Smooth muscle cell (in vitro differentiated cells): Measurements from ENCODE around the gene CACNA1D. TPM values are rescaled to one million over a fixed set of nuclear protein-coding genes. Genes with fewer than 3 reads are reported as not detected.

Experiments used
- DNase-seq: peaks from one replicate; lab custom pipeline; 2025; ENCODE audit not compliant: unreplicated experiment; lab: John Stamatoyannopoulos, UW
- H2AFZ ChIP-seq: fragments of 200-600 bp; sonication (generic); 2 replicates; pipeline ENCODE4 v1.6.0; 2016; ENCODE audit warnings: antibody characterized with exemption, low read depth, mild to moderate bottlenecking
- H3F3A ChIP-seq: fragments of 200-600 bp; sonication (generic); 2 replicates; pipeline ENCODE4 v1.6.0; 2017; ENCODE audit warnings: antibody characterized with exemption, low read depth
- H3K27ac ChIP-seq: fragments of 200-600 bp; sonication (generic); 2 replicates; pipeline ENCODE4 v1.5.1; 2016; ENCODE audit warnings: low read depth, mild to moderate bottlenecking
- H3K27me3 ChIP-seq: fragments of 200-600 bp; sonication (generic); 2 replicates; pipeline ENCODE4 v1.6.1; 2016; ENCODE audit warnings: low read depth, mild to moderate bottlenecking
- H3K36me3 ChIP-seq: fragments of 200-600 bp; sonication (generic); 2 replicates; pipeline ENCODE4 v1.5.1; 2016; ENCODE audit warnings: low read depth
- H3K4me1 ChIP-seq: fragments of 200-600 bp; sonication (generic); 2 replicates; pipeline ENCODE4 v1.5.1; 2016; ENCODE audit warnings: low read depth
- H3K4me2 ChIP-seq: fragments of 200-600 bp; sonication (generic); 2 replicates; pipeline ENCODE4 v1.6.0; 2016; ENCODE audit warnings: mild to moderate bottlenecking
- H3K4me3 ChIP-seq: fragments of 200-600 bp; sonication (generic); 2 replicates; pipeline ENCODE4 v1.5.1; 2016; ENCODE audit warnings: mild to moderate bottlenecking
- H3K79me2 ChIP-seq: fragments of 200-600 bp; sonication (generic); 2 replicates; pipeline ENCODE4 v1.6.0; 2016; ENCODE audit warnings: low read depth, mild to moderate bottlenecking
- H3K9ac ChIP-seq: fragments of 200-600 bp; sonication (generic); 2 replicates; pipeline ENCODE4 v1.6.0; 2016; ENCODE audit warnings: low read depth
- H3K9me3 ChIP-seq: fragments of 200-600 bp; sonication (generic); replicated peaks from 2 replicates; pipeline ENCODE4 v1.5.1; 2016; ENCODE audit warnings: low read depth
- H4K20me1 ChIP-seq: fragments of 200-600 bp; sonication (generic); 2 replicates; pipeline ENCODE4 v1.6.0; 2016; ENCODE audit warnings: low read depth
- WGBS: methylation state at CpG from one replicate; pipeline ENCODE4 v1.1.7; 2016; ENCODE audit warnings: low lambda C conversion rate; 5-methylcytosine and 5-hydroxymethylcytosine counted together
- polyA plus RNA-seq: library from polyadenylated mRNA; unstranded; fragments of >200 nt; fragmentation: Nextera tagmentation; extraction: Ambion mirVana; gene quantifications from 2 replicates; pipeline ENCODE4 v1.2.1, GENCODE V29; 2016
- total RNA-seq: library from RNA; depleted of rRNA; stranded (reverse); fragments of >200 nt; gene quantifications from 2 replicates; pipeline ENCODE4 v1.2.3, GENCODE V29; 2014
- TF ChIP-seq, protein P1 (sequence below): fragments of 200-600 bp; sonication (generic); IDR thresholded peaks from 2 replicates; pipeline ENCODE4 v1.5.1; 2017; ENCODE audit warnings: borderline replicate concordance, mild to moderate bottlenecking, antibody characterized with exemption; ENCODE audit not compliant: insufficient read depth, poor library complexity, severe bottlenecking

The CACNA1D gene
- total and polyA plus RNA-seq, 2 experiments from 2014 or later = 0.63 to 1.4 TPM

DNA sequence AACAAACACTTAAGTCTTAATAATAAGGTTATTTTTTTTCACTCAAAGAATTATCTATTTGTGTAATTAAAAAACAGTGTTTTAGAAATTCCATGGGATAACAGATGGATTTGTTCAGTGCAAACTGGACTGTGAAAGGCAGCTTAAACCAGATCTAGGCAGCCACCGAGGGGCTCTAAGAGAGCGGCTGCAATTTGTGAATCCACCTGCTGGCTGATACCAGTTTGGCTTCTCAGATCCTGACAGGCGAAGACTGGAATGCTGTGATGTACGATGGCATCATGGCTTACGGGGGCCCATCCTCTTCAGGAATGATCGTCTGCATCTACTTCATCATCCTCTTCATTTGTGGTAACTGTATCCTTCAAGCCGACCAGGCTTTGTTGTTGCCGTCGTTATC, 232.2 kb downstream of the CACNA1D start:
- 84% methylated on average over 9 of the region's 9 CpGs for WGBS
- no peak overlapping the region for H3K27ac ChIP-seq
- H3K9me3 ChIP-seq = no peaks in the 10 kb centered on the region
- DNase-seq = no peak
- H3K4me2 ChIP-seq = no peak overlapping the region
- no peak overlapping the region for H3K4me3 ChIP-seq
- H3K79me2 ChIP-seq = no peaks in the 10 kb centered on the region
- H3K4me1 ChIP-seq = no peaks in the 10 kb centered on the region
- TF ChIP-seq, protein P1, sequence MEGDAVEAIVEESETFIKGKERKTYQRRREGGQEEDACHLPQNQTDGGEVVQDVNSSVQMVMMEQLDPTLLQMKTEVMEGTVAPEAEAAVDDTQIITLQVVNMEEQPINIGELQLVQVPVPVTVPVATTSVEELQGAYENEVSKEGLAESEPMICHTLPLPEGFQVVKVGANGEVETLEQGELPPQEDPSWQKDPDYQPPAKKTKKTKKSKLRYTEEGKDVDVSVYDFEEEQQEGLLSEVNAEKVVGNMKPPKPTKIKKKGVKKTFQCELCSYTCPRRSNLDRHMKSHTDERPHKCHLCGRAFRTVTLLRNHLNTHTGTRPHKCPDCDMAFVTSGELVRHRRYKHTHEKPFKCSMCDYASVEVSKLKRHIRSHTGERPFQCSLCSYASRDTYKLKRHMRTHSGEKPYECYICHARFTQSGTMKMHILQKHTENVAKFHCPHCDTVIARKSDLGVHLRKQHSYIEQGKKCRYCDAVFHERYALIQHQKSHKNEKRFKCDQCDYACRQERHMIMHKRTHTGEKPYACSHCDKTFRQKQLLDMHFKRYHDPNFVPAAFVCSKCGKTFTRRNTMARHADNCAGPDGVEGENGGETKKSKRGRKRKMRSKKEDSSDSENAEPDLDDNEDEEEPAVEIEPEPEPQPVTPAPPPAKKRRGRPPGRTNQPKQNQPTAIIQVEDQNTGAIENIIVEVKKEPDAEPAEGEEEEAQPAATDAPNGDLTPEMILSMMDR = no peak
- no peaks in the 10 kb centered on the region for H4K20me1 ChIP-seq
- H3F3A ChIP-seq = no peaks in the 10 kb centered on the region
- peaks cover 81% of the 10 kb centered on the region for H3K27me3 ChIP-seq
- no peak overlapping the region for H2AFZ ChIP-seq
- H3K36me3 ChIP-seq = no peaks in the 10 kb centered on the region
- no peak overlapping the region for H3K9ac ChIP-seq

DNA sequence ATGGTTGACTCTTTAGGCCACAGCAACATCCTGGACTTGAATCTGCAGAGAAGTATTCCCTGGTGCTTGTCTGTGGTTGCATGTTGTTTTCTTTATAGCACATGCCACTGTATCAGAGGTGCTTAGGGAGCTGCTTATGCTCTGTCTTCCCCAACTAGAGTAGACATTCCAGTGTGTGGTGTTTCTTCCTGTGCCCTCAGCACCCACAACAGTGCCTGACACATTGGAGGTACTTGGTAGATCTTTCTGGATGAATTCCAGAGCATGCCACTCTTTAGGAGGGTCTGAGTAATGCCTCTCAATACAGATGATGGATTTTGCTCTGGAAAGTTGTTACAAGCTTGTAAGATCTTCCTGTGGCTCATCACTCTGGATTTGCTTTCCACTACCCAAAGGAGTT, 234.2 kb downstream of the CACNA1D start:
- H4K20me1 ChIP-seq = no peaks in the 10 kb centered on the region
- H3K4me3 ChIP-seq = no peak overlapping the region
- H3K27ac ChIP-seq = no peak overlapping the region
- H3K4me1 ChIP-seq = no peaks in the 10 kb centered on the region
- no peaks in the 10 kb centered on the region for H3F3A ChIP-seq
- H3K9ac ChIP-seq = no peak overlapping the region
- TF ChIP-seq, protein P1 = no peak
- H3K4me2 ChIP-seq = no peak overlapping the region
- no peaks in the 10 kb centered on the region for H3K36me3 ChIP-seq
- H3K79me2 ChIP-seq = no peaks in the 10 kb centered on the region
- DNase-seq = no peak
- peaks cover 74% of the 10 kb centered on the region for H3K27me3 ChIP-seq
- no peaks in the 10 kb centered on the region for H3K9me3 ChIP-seq
- H2AFZ ChIP-seq = no peak overlapping the region

DNA sequence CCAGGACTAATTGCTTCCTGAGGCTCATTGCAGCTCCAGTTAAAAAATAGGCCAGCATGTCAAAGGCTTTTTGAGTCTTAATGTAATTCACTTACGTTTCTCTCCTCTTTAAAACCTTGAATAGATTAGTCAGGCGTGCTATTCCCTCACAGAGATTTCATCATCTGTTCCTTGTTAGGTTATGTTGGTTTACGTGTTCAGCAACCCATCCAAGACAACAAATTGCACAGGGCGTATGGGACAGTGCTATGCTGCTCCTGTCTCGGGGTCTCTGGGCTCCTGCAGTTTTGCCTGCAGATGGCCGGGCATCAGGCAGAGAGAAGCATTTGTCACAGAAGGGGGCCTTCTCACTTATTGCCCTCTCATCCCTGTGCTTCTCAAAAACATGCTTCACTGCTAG, 234.7 kb downstream of the CACNA1D start:
- Histone ChIP-seq H3K9me3 (no peaks in the 10 kb centered on the region), H4K20me1 (no peaks in the 10 kb centered on the region), H3K36me3 (no peaks in the 10 kb centered on the region), H3K4me2 (no peak overlapping the region), H2AFZ (no peak overlapping the region), H3K27ac (no peak overlapping the region), H3K9ac (no peak overlapping the region), H3F3A (no peaks in the 10 kb centered on the region), H3K27me3 (peaks cover 68% of the 10 kb centered on the region), H3K79me2 (no peaks in the 10 kb centered on the region), H3K4me3 (no peak overlapping the region), H3K4me1 (no peaks in the 10 kb centered on the region)
- TF ChIP-seq, protein P1 = no peak
- DNase-seq = no peak
- 88% methylated on average over 6 of the region's 6 CpGs for WGBS

DNA sequence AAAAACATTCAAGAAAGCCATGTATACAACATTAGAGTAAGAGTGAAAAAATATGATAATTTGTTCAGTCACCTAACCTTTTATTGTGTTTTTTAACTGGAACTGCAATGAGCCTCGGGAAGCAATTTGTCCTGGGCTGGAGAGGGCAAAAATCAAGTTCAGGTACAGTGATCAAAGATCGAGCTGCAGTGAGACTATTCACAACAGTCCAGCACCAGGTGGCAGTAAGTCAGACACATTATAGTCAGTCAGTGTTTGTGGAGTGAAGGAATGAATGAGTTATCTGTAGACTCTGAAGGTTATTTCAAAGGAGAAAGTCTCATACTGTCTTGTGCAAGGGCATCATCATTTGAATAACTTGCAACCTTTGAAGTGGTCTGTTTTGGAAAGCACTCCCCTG, 235.2 kb downstream of the CACNA1D start:
- H3K4me3 ChIP-seq = no peak overlapping the region
- H4K20me1 ChIP-seq = no peaks in the 10 kb centered on the region
- 89% methylated on average over 2 of the region's 2 CpGs for WGBS
- H3K27me3 ChIP-seq = peaks cover 63% of the 10 kb centered on the region
- no peaks in the 10 kb centered on the region for H3K4me1 ChIP-seq
- no peak overlapping the region for H3K27ac ChIP-seq
- H3K9ac ChIP-seq = no peak overlapping the region
- no peaks in the 10 kb centered on the region for H3F3A ChIP-seq
- TF ChIP-seq, protein P1 = no peak
- no peak overlapping the region for H3K4me2 ChIP-seq
- no peaks in the 10 kb centered on the region for H3K36me3 ChIP-seq
- no peaks in the 10 kb centered on the region for H3K79me2 ChIP-seq
- DNase-seq = no peak
- H2AFZ ChIP-seq = no peak overlapping the region
- H3K9me3 ChIP-seq = no peaks in the 10 kb centered on the region
